Stimulated activated CD4-positive, alpha-beta T cell treated with anti-CD3 and anti-CD28 coated beads, Interleukin-4, amount 100 ng/mL, for 1 hour (primary cell): ENCODE results near the gene OR4K2.
"Not testable (repeated sequence)": the region's sequence is repeated elsewhere in the genome, so short reads cannot be mapped to it uniquely, and the experiment has no call there.

ENCODE experiments used
- DNase-seq: peaks from one replicate; pipeline ENCODE4 v3.0.0-alpha.2; 2020

OR4K2 gene

GRCh38 chr14:19874842-19875241 lies at the start of gene OR4K2:
Gene OR4K2, plus strand, starts transcription at chr14:19875142. Its CDS starts 1,126 bp downstream, at chr14:19876268.
- DNase-seq: no peak

GRCh38 chr14:19827626-19828244 lies 47.2 kb upstream of the OR4K2 start:
- DNase-seq: not testable (repeated sequence)

DNA sequence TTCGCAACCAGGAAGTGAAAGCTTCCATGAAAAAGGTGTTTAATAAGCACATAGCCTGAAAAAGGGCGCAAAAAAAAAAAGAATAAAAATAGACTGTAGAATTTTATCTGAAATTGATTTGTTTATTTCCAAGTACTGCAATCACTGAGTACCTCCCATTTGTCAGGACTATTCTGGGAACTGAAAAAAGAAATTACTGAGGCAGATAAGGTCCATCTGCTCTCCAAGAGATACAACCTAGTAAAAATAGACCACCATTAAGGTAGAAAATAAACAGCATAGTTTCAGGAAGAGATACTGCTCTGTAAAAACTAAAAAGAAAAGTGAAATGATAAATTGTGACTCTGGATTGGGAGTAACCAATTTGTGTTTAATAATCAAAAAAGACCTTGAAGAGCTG lies 46.6 kb upstream of the OR4K2 start:
- DNase-seq: no peak

- DNase-seq: not testable (repeated sequence)
These were observed 40.6 kb upstream of the OR4K2 start for GRCh38 chr14:19834203-19834848.

- DNase-seq: no peak
These were observed 36.5 kb upstream of the OR4K2 start for GRCh38 chr14:19838433-19838832.

GRCh38 chr14:19851365-19851764 lies 23.6 kb upstream of the OR4K2 start:
- DNase-seq: no peak

DNA sequence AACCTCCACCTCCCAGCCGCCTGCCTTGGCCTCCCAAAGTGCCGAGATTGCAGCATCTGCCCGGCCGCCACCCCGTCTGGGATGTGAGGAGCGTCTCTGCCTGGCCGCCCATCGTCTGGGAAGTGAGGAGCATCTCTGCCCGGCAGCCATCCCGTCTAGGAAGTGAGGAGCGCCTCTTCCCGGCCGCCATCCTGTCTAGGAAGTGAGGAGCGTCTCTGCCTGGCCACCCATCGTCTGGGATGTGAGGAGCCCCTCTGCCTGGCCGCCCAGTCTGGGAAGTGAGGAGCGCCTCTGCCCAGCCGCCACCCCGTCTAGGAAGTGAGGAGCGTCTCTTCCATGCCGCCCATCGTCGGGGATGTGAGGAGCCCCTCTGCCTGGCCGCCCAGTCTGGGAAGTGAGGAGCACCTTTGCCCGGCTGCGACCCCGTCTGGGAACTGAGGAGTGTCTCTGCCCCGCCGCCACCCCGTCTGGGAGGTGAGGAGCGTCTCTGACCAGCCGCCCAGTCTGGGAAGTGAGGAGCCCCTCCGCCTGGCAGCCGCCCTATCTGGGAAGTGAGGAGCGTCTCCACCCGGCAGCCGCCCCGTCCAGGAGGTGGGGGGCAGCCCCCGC lies 8.8 kb upstream of the OR4K2 start:
- DNase-seq: not testable (repeated sequence)

- no peak for DNase-seq
These were observed 1.8 kb upstream of the OR4K2 start for GRCh38 chr14:19873178-19873577.

DNA sequence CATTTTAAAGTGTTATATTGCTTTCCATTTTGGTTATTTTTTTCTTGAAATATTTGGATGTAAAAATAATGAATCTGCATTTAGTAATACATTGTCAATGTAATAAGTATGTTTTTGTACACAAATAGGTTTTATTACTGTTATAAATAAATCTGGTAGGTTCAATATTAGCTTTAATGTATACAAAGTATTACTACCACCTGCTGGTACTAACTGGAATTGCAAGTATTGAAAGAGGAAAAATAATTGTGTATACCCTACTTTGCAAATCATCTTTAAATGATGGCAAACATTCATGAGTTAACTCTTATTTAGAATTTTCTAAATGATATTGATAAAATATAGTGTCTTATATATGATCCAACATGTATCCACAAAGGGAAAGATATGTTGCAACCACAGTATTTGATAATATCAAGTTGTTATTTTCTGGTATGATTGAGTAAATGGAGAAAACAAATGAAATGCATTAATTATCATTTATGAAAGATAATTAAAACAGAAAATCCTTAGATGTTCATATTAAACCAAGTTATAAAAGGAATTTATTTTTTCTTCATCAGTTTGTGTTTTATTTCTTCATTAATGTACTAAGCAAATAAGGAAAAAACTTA lies 3.2 kb downstream of the OR4K2 start:
- DNase-seq: no peak

- DNase-seq: no peak
These were observed 20.3 kb downstream of the OR4K2 start for GRCh38 chr14:19895282-19895681.

- DNase-seq: no peak
These were observed 26.1 kb downstream of the OR4K2 start for GRCh38 chr14:19900999-19901398.

DNA sequence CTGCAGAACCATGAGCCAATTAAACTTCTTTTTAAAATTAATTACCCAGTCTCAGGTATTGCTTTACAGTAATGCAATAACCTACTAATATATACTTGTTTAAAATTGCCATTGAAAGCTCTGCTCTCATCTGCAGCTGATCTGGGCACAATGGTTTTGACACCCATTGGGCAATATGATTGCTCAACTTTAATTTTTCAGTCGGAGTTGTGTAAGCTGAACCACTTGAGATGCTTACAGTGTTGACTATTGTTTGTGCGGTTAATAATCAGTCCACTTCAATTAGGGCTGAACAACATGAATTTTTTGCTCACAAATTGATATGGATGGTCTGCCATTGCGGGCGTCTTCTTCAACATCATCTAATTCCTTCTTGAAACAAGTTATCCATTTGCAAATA lies 27.5 kb downstream of the OR4K2 start:
- no peak for DNase-seq

GRCh38 chr14:19906665-19907064 lies 31.7 kb downstream of the OR4K2 start:
- DNase-seq: no peak

- no peak for DNase-seq
These were observed 36.2 kb downstream of the OR4K2 start for GRCh38 chr14:19911114-19911513.

GRCh38 chr14:19917243-19917642 lies 42.3 kb downstream of the OR4K2 start:
- no peak for DNase-seq

GRCh38 chr14:19917955-19918518 lies 43.1 kb downstream of the OR4K2 start:
- DNase-seq: no peak

GRCh38 chr14:19918553-19919264 lies 43.8 kb downstream of the OR4K2 start:
- DNase-seq: no peak

GRCh38 chr14:19920021-19920657 lies 45.2 kb downstream of the OR4K2 start, which contains the start of gene OR4K5:
Gene OR4K5, plus strand, starts transcription at chr14:19920607. Its CDS starts 0 bp downstream, at chr14:19920607.
- DNase-seq: no peak

DNA sequence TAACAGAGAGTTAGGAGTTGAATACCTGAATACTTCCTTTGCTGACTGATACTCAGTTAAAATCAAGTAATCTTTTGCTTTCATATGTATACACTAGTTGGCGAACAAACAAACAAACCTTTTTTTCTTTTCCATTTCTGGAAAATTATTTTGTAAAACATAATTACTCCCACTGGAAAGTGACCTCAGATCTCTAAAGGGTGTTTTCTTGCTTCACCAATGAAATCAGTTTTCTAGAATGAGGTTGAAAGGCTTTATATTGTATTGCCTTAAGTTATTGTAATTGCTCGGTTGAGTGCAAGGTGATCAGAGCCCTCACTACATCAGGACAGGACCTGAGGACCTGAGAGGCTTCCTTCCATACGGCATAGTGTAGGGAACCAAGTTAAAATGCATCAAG lies 55.7 kb downstream of the OR4K2 start, which contains the start of gene OR4K1:
Gene OR4K1 (plus strand): TSS at position 301 of the 400 bp plus-strand sequence. CDS start 4,750 bp downstream, outside the sequence.
- DNase-seq: no peak
